IMR-90 (cell line): ENCODE data around the gene FOXN3. TPM values are rescaled to one million over a fixed set of nuclear protein-coding genes. Genes with fewer than 3 reads are reported as not detected.

Experiments used
- ATAC-seq: fragments of 200-7000 bp; cut with Tn5 transposase; 2 replicates; pipeline ENCODE4 v1.9.1; 2020; ENCODE audit warnings: low read depth, mild to moderate bottlenecking, moderate library complexity
- BruUV-seq: library from RNA; stranded (reverse); fragments of 400-500 nt; replicated peaks from 2 replicates; lab custom pipeline; 2021; lab: Mats Ljungman, UMichigan
- CTCF ChIA-PET: fragments of 300-600 bp; formaldehyde crosslinking; extraction: SDS; loops from one replicate; lab custom pipeline; 2021; ENCODE audit warnings: antibody characterized with exemption; lab: Yijun Ruan, JAX
- POLR2A ChIA-PET: fragments of 300-600 bp; sonication (Branson Sonifier 250); formaldehyde crosslinking; loops from one replicate; lab custom pipeline; 2022; ENCODE audit warnings: antibody characterized with exemption; ENCODE audit not compliant: unreplicated experiment; lab: Charles Lee
- DNase-seq: peaks from one replicate; pipeline ENCODE4 v3.0.0; 2013
- H2AFZ ChIP-seq: replicated peaks from 2 replicates; pipeline ENCODE3; 2013; ENCODE audit warnings: low read length, mild to moderate bottlenecking; ENCODE audit not compliant: poor library complexity
- H2AK5ac ChIP-seq: 2 replicates; pipeline ENCODE4 v1.6.1; 2013; ENCODE audit warnings: low read depth, low read length, inconsistent platforms
- H2AK9ac ChIP-seq: replicated peaks from 2 replicates; pipeline ENCODE3; 2013; ENCODE audit warnings: mild to moderate bottlenecking, low read depth, low read length, moderate library complexity; ENCODE audit not compliant: poor library complexity
- H2BK120ac ChIP-seq: 2 replicates; pipeline ENCODE4 v1.6.1; 2013; ENCODE audit warnings: low read depth, low read length, inconsistent platforms
- H2BK15ac ChIP-seq: 3 replicates; pipeline ENCODE4 v1.6.1; 2013; ENCODE audit warnings: low read depth, low read length, inconsistent platforms
- H2BK20ac ChIP-seq: 2 replicates; pipeline ENCODE4 v1.6.1; 2013; ENCODE audit warnings: low read depth, mild to moderate bottlenecking, inconsistent platforms, low read length, moderate library complexity
- H2BK5ac ChIP-seq: 2 replicates; pipeline ENCODE4 v1.6.1; 2013; ENCODE audit warnings: mild to moderate bottlenecking, low read depth, low read length, inconsistent platforms; ENCODE audit not compliant: poor library complexity, severe bottlenecking
- H3K14ac ChIP-seq: replicated peaks from 2 replicates; pipeline ENCODE4 v1.6.1; 2013; ENCODE audit warnings: low read depth, low read length, inconsistent platforms
- H3K18ac ChIP-seq: 2 replicates; pipeline ENCODE4 v1.6.1; 2013; ENCODE audit warnings: low read depth, low read length, control low read depth
- H3K23ac ChIP-seq: 2 replicates; pipeline ENCODE4 v1.6.1; 2013; ENCODE audit warnings: low read depth, low read length, inconsistent platforms
- H3K27ac ChIP-seq: 2 replicates; pipeline ENCODE4 v1.5.1; 2013; ENCODE audit warnings: mild to moderate bottlenecking, control low read depth, low read length; ENCODE audit not compliant: insufficient read depth
- H3K27me3 ChIP-seq: 2 replicates; pipeline ENCODE4 v1.6.1; 2013; ENCODE audit warnings: low read length; ENCODE audit not compliant: control insufficient read depth, insufficient read depth
- H3K36me3 ChIP-seq: 2 replicates; pipeline ENCODE4 v1.6.1; 2013; ENCODE audit warnings: low read length, mixed read lengths; ENCODE audit not compliant: control insufficient read depth, insufficient read depth
- H3K4ac ChIP-seq: 2 replicates; pipeline ENCODE4 v1.6.1; 2013; ENCODE audit warnings: low read depth, low read length, inconsistent platforms
- H3K4me1 ChIP-seq: 2 replicates; pipeline ENCODE4 v1.6.1; 2013; ENCODE audit warnings: low read length, mixed read lengths; ENCODE audit not compliant: control insufficient read depth, insufficient read depth
- H3K4me2 ChIP-seq: 2 replicates; pipeline ENCODE4 v1.6.1; 2013; ENCODE audit warnings: low read depth, mild to moderate bottlenecking, control low read depth, low read length, moderate library complexity
- H3K4me3 ChIP-seq: 2 replicates; pipeline ENCODE4 v1.5.1; 2013; ENCODE audit warnings: low read depth, mild to moderate bottlenecking, control low read depth, low read length, moderate library complexity; ENCODE audit not compliant: insufficient read depth
- H3K56ac ChIP-seq: 2 replicates; pipeline ENCODE4 v1.6.1; 2013; ENCODE audit warnings: low read length, inconsistent platforms; ENCODE audit not compliant: insufficient read depth; ENCODE audit errors: extremely low read depth
- H3K79me1 ChIP-seq, 2 experiments: 2 replicates each; pipeline ENCODE4 v1.6.1; 2013; ENCODE audit warnings: low read length in 2 of 2, inconsistent platforms in 1 of 2, low read depth in 1 of 2
- H3K9ac ChIP-seq: 2 replicates; pipeline ENCODE4 v1.6.1; 2013; ENCODE audit warnings: low read depth, low read length, control low read depth
- H3K9me1 ChIP-seq: 2 replicates; pipeline ENCODE4 v1.6.1; 2013; ENCODE audit warnings: low read length, inconsistent platforms; ENCODE audit not compliant: insufficient read depth
- H3K9me3 ChIP-seq: 2 replicates; pipeline ENCODE4 v1.6.1; 2013; ENCODE audit warnings: low read length; ENCODE audit not compliant: control insufficient read depth, insufficient read depth
- H4K20me1 ChIP-seq: 2 replicates; pipeline ENCODE4 v1.6.1; 2013; ENCODE audit warnings: low read length, inconsistent platforms; ENCODE audit not compliant: insufficient read depth
- H4K5ac ChIP-seq: 2 replicates; pipeline ENCODE4 v1.6.1; 2013; ENCODE audit warnings: mild to moderate bottlenecking, low read depth, low read length, control low read depth
- H4K8ac ChIP-seq, 2 experiments: 2 replicates each; pipeline ENCODE4 v1.6.1; 2013; ENCODE audit warnings: low read depth in 2 of 2, low read length in 2 of 2, control low read depth in 1 of 2, inconsistent platforms in 1 of 2
- H4K91ac ChIP-seq: 2 replicates; pipeline ENCODE4 v1.6.1; 2013; ENCODE audit warnings: low read depth, low read length, inconsistent platforms; ENCODE audit not compliant: insufficient read depth
- BHLHE40 ChIP-seq: fragments of 150-350 bp; IDR thresholded peaks from 2 replicates; pipeline ENCODE4 v1.6.1; 2016; ENCODE audit warnings: mild to moderate bottlenecking, low read depth, low read length
- CEBPB ChIP-seq: IDR thresholded peaks from 2 replicates; pipeline ENCODE4 v1.6.1; 2012; ENCODE audit warnings: low read depth, low read length, improper control_type of control experiment
- CHD1 ChIP-seq: IDR thresholded peaks from 2 replicates; pipeline ENCODE4 v1.6.1; 2012; ENCODE audit warnings: low read depth, low read length, improper control_type of control experiment
- FOS ChIP-seq: fragments of 150-350 bp; IDR thresholded peaks from 2 replicates; pipeline ENCODE4 v1.6.1; 2016; ENCODE audit warnings: low read depth, low read length
- MAFK ChIP-seq: IDR thresholded peaks from 2 replicates; pipeline ENCODE4 v1.6.1; 2012; ENCODE audit warnings: low read depth, low read length, improper control_type of control experiment
- MAZ ChIP-seq: IDR thresholded peaks from 2 replicates; pipeline ENCODE4 v1.6.1; 2012; ENCODE audit warnings: low read depth, mild to moderate bottlenecking, low read length, improper control_type of control experiment, moderate library complexity, borderline replicate concordance
- NFE2L2 ChIP-seq: fragments of 150-350 bp; IDR thresholded peaks from 2 replicates; pipeline ENCODE4 v1.6.1; 2016; ENCODE audit warnings: low read depth, mild to moderate bottlenecking, low read length
- POLR2A ChIP-seq: IDR thresholded peaks from 2 replicates; pipeline ENCODE4 v1.6.1; 2012; ENCODE audit warnings: mild to moderate bottlenecking, low read depth, low read length
- RAD21 ChIP-seq: IDR thresholded peaks from 2 replicates; pipeline ENCODE4 v1.6.1; 2012; ENCODE audit warnings: low read length, improper control_type of control experiment
- RCOR1 ChIP-seq: IDR thresholded peaks from 2 replicates; pipeline ENCODE4 v1.6.1; 2012; ENCODE audit warnings: mild to moderate bottlenecking, low read length, improper control_type of control experiment; ENCODE audit not compliant: insufficient replicate concordance
- WGBS, 2 experiments: methylation state at CpG; one replicate each; pipeline versions ENCODE4 v1.1.5 to v1.1.7; 2013; ENCODE audit warnings: missing lambda C conversion rate in 2 of 2; ENCODE audit not compliant: insufficient read length in 1 of 2; ENCODE audit errors: extremely low coverage in 2 of 2; 5-methylcytosine and 5-hydroxymethylcytosine counted together
- dilution Hi-C: fragments of 300-500 bp; cut with HindIII; formaldehyde crosslinking; loops from one replicate; pipeline ENCODE4 v1.14.3; 2018; ENCODE audit warnings: low sequenced_read_pairs; ENCODE audit not compliant: unreplicated experiment
- in situ Hi-C: fragments of 300-500 bp; cut with MboI; formaldehyde crosslinking; loops from 3 replicates; pipeline ENCODE4 v1.14.3; 2019; ENCODE audit warnings: low sequenced_read_pairs, inconsistent platforms, mixed read lengths
- intact Hi-C: fragments of 100-400 bp; cut with micrococcal nuclease; formaldehyde crosslinking; loops from 2 replicates; pipeline ENCODE4 v1.10.0; 2022
- polyA plus RNA-seq, 3 experiments: library from polyadenylated mRNA; depleted of rRNA; stranded (reverse); fragments of >200 nt; gene quantifications; 2 replicates each; pipeline ENCODE4 v1.2.3, GENCODE V29; 2012; ENCODE audit warnings: low replicate concordance in 1 of 3
- total RNA-seq: library from RNA; depleted of rRNA; stranded (reverse); fragments of >200 nt; gene quantifications from 2 replicates; pipeline ENCODE4 v1.2.3, GENCODE V29; 2012
- TF ChIP-seq, protein P1 (sequence below): fragments of 150-350 bp; IDR thresholded peaks from 2 replicates; pipeline ENCODE4 v1.6.1; 2016; ENCODE audit warnings: low read depth, mild to moderate bottlenecking, low read length, moderate library complexity, borderline replicate concordance
- TF ChIP-seq, protein P2 (sequence below): fragments of 150-350 bp; IDR thresholded peaks from 2 replicates; pipeline ENCODE4 v1.6.1; 2017; ENCODE audit warnings: mild to moderate bottlenecking, antibody characterized with exemption, low read length, low read depth
- TF ChIP-seq, protein P3 (sequence below): conservative IDR thresholded peaks from 2 replicates; pipeline ENCODE4 v1.5.1; 2012; ENCODE audit warnings: mild to moderate bottlenecking, low read depth, low read length, improper control_type of control experiment

FOXN3 gene
- total and polyA plus RNA-seq, 2 of the 4 experiments (the other 2 are of a cell fraction) = 22.6 to 33.7 TPM

DNA sequence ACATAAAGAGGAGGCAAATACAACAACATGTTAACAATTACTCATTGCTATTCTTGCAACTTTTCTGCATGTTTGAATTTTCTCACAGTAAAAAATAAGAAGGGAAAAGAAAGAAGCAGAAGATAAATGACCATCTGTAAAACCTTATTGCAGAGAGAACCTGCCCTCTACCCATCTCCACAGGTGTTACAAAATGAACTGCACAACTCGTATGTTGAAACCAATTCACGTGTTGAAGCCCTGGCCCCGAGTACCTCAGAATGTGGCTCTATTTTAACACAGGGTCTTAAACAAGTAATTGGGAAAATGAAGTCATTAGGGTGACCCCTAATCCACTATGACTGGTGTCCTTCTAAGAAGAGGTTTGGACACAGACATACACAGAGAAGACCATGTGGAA, 39.5 kb downstream of the FOXN3 start:
- Histone ChIP-seq H3K23ac (no peak overlapping the region), H2AK9ac (no peak overlapping the region), H3K9me1 (peaks cover 12% of the 10 kb centered on the region), H2BK5ac (no peak overlapping the region), H3K9me3 (peaks cover 4% of the 10 kb centered on the region; the same call in 1 of the 2 replicates), H4K5ac (no peak overlapping the region), H3K36me3 (peaks cover 3% of the 10 kb centered on the region; the same call in 1 of the 2 replicates), H3K4me2 (no peak overlapping the region), H4K91ac (no peak overlapping the region), H4K20me1 (peaks cover 44% of the 10 kb centered on the region), H3K9ac (no peak overlapping the region), H2BK20ac (no peak overlapping the region), H3K27me3 (no peaks in the 10 kb centered on the region), H4K8ac (no peak overlapping the region), H2BK120ac (no peak overlapping the region), H3K4ac (no peak overlapping the region), H3K14ac (no peak overlapping the region), H2BK15ac (no peak overlapping the region), H3K4me1 (peaks cover 9% of the 10 kb centered on the region), H2AFZ (no peak overlapping the region), H3K18ac (no peak overlapping the region), H3K79me1 (peaks cover 31 to 80% of the 10 kb centered on the region in 2 experiments), H2AK5ac (no peak overlapping the region), H3K4me3 (no peak overlapping the region), H3K27ac (no peak overlapping the region), H3K56ac (no peak overlapping the region)
- WGBS, 2 experiments = no CpG with 5 or more reads among the region's 3 CpGs
- dilution Hi-C loops (no loop called here), intact Hi-C loops (no loop called here), in situ Hi-C loops (no loop called here)
- ATAC-seq (no peak), DNase-seq (no peak)
- TF ChIP-seq NFE2L2 (no peak), RAD21 (no peak), MAFK (no peak), FOS (no peak), CHD1 (no peak), MAZ (no peak), POLR2A (no peak), RCOR1 (no peak), CEBPB (no peak), BHLHE40 (no peak)
- TF ChIP-seq, protein P1, sequence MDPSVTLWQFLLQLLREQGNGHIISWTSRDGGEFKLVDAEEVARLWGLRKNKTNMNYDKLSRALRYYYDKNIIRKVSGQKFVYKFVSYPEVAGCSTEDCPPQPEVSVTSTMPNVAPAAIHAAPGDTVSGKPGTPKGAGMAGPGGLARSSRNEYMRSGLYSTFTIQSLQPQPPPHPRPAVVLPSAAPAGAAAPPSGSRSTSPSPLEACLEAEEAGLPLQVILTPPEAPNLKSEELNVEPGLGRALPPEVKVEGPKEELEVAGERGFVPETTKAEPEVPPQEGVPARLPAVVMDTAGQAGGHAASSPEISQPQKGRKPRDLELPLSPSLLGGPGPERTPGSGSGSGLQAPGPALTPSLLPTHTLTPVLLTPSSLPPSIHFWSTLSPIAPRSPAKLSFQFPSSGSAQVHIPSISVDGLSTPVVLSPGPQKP = no peak
- TF ChIP-seq, protein P2, sequence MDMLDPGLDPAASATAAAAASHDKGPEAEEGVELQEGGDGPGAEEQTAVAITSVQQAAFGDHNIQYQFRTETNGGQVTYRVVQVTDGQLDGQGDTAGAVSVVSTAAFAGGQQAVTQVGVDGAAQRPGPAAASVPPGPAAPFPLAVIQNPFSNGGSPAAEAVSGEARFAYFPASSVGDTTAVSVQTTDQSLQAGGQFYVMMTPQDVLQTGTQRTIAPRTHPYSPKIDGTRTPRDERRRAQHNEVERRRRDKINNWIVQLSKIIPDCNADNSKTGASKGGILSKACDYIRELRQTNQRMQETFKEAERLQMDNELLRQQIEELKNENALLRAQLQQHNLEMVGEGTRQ = no peak
- TF ChIP-seq, protein P3, sequence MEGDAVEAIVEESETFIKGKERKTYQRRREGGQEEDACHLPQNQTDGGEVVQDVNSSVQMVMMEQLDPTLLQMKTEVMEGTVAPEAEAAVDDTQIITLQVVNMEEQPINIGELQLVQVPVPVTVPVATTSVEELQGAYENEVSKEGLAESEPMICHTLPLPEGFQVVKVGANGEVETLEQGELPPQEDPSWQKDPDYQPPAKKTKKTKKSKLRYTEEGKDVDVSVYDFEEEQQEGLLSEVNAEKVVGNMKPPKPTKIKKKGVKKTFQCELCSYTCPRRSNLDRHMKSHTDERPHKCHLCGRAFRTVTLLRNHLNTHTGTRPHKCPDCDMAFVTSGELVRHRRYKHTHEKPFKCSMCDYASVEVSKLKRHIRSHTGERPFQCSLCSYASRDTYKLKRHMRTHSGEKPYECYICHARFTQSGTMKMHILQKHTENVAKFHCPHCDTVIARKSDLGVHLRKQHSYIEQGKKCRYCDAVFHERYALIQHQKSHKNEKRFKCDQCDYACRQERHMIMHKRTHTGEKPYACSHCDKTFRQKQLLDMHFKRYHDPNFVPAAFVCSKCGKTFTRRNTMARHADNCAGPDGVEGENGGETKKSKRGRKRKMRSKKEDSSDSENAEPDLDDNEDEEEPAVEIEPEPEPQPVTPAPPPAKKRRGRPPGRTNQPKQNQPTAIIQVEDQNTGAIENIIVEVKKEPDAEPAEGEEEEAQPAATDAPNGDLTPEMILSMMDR = no peak
- BruUV-seq = no TSS peak
- ChIA-PET CTCF (no interaction called here), POLR2A (no interaction called here)
